ENCODE measurements around the gene ARCN1.
A peak's percentile ranks its signal among the peaks of the same experiment; 100 is the strongest.
"Not testable (repeated sequence)": the region's sequence is repeated elsewhere in the genome, so short reads cannot be mapped to it uniquely, and the experiment has no call there.

Gene ARCN1

DNA sequence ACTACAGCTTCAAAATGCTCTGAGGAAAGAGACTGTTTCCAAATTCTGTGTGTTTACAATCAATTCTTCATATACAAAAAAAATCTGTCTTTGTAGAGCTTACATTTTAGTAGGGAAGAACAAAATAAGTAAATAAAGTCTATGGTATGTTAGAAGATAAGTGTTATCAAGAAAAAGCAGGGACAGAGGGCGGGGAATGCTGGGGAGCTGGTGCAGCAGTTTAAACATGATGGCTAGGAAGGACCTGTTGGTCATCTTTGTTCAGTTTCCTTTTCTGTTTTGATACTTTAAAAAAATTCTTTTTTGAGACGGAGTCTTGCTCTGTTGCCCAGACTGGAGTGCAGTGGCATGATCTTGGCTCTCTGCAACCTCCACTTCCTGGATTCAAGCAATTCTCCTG, 25.1 kb upstream of the ARCN1 start:
- no peak for DNase-seq (ENCODE audit: insufficient read length)
- no peak for TF ChIP-seq POLR2AphosphoS5 (IDR thresholded peaks at IDR 0.05; ENCODE audit: low read depth, low read length)
- no peak for TF ChIP-seq POLR2A (IDR thresholded peaks at IDR 0.05; ENCODE audit: low read depth, low read length)
- TF ChIP-seq TAF1 (IDR thresholded peaks at IDR 0.05; ENCODE audit: borderline replicate concordance, low read depth, low read length) = no peak
- no peak for FAIRE-seq

DNA sequence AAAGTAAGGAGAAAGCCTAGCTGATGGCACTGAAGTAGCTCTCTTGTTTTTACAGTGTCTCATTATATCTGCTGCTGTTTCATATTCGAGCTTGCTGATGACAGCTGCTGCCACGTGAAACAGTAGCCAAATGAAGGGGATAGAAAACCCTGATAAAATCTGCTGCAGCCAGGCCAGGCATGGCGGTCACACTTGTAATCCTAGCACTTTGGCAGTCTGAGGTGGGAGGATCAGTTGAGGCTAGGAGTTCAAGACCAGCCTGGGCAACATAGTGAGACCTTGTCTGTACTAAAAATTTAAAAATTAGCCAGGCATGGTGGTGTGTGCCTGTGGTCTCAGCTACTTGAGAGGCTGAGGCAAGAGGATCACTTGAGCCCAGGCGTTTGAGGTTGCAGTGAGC, 19.9 kb upstream of the ARCN1 start:
- TF ChIP-seq POLR2AphosphoS5 (IDR thresholded peaks at IDR 0.05; ENCODE audit: low read depth, low read length) = no peak
- no peak for TF ChIP-seq POLR2A (IDR thresholded peaks at IDR 0.05; ENCODE audit: low read depth, low read length)
- TF ChIP-seq TAF1 (IDR thresholded peaks at IDR 0.05; ENCODE audit: borderline replicate concordance, low read depth, low read length) = no peak
- no peak for DNase-seq (ENCODE audit: insufficient read length)
- FAIRE-seq = no peak

- TF ChIP-seq POLR2AphosphoS5 (IDR thresholded peaks at IDR 0.05; ENCODE audit: low read depth, low read length) (no peak), TAF1 (IDR thresholded peaks at IDR 0.05; ENCODE audit: borderline replicate concordance, low read depth, low read length) (no peak), POLR2A (IDR thresholded peaks at IDR 0.05; ENCODE audit: low read depth, low read length) (no peak)
- no peak for FAIRE-seq
- DNase-seq (ENCODE audit: insufficient read length) = no peak
These were observed 11.4 kb upstream of the ARCN1 start for GRCh38 chr11:118560806-118561205.

GRCh38 chr11:118565051-118565450, 7.2 kb upstream of the ARCN1 start:
- no peak for DNase-seq (ENCODE audit: insufficient read length)
- TF ChIP-seq TAF1 (IDR thresholded peaks at IDR 0.05; ENCODE audit: borderline replicate concordance, low read depth, low read length) (no peak), POLR2A (IDR thresholded peaks at IDR 0.05; ENCODE audit: low read depth, low read length) (no peak), POLR2AphosphoS5 (IDR thresholded peaks at IDR 0.05; ENCODE audit: low read depth, low read length) (no peak)
- FAIRE-seq = no peak

DNA sequence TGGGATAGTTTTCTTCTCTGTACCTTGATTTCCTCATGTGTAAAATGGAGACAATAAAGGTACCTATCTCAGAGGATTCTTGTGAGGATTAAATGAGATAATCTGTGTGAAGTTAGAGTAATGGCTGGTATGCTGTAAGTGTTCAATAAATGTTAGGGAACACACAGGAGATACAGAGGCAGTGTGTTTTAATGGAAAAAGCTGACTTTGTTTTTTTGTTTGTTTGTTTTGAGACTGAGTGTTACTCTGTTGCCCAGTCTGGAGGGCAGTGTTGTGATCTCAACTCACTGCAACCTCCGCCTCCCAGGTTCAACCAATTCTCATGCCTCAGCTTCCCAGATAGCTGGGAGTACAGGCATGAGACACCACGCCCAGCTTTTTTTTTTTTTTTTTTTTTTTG, 2.5 kb upstream of the ARCN1 start:
- no peak for TF ChIP-seq TAF1 (IDR thresholded peaks at IDR 0.05; ENCODE audit: borderline replicate concordance, low read depth, low read length)
- TF ChIP-seq POLR2AphosphoS5 (IDR thresholded peaks at IDR 0.05; ENCODE audit: low read depth, low read length) = no peak
- no peak for TF ChIP-seq POLR2A (IDR thresholded peaks at IDR 0.05; ENCODE audit: low read depth, low read length)
- no peak for DNase-seq (ENCODE audit: insufficient read length)
- no peak for FAIRE-seq

DNA sequence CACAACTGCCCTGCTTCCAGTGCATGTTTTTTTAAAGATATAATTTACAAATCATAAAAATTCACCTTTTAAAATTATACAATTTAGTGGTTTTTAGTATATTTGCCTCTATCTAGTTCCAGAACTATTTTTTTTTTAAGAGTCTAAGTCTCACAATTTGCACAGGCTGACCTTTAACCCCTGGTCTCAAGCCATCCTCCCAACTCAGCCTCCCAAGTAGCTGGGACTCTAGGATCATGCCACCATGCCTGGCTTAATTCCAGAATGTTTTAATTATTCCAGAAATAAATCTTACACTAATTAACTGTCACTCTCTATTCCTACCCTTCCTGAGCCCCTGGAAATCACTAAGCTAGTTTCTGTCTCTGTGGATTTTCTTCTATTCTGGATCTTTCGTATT, 1.4 kb upstream of the ARCN1 start:
- FAIRE-seq = no peak
- no peak for DNase-seq (ENCODE audit: insufficient read length)
- TF ChIP-seq TAF1 (IDR thresholded peaks at IDR 0.05; ENCODE audit: borderline replicate concordance, low read depth, low read length) (no peak), POLR2AphosphoS5 (IDR thresholded peaks at IDR 0.05; ENCODE audit: low read depth, low read length) (no peak), POLR2A (IDR thresholded peaks at IDR 0.05; ENCODE audit: low read depth, low read length) (no peak)

GRCh38 chr11:118571701-118572060, 528 bp upstream of the ARCN1 start:
- DNase-seq (ENCODE audit: insufficient read length); FAIRE-seq: not testable (repeated sequence)

GRCh38 chr11:118572981-118573550, 857 bp downstream of the ARCN1 start:
- FAIRE-seq (peak; percentile 84), DNase-seq (ENCODE audit: insufficient read length) (no peak)
- TF ChIP-seq TAF1 (IDR thresholded peaks at IDR 0.05; ENCODE audit: borderline replicate concordance, low read depth, low read length) = no peak
- TF ChIP-seq POLR2AphosphoS5 (IDR thresholded peaks at IDR 0.05; ENCODE audit: low read depth, low read length) = peak; percentile 18; the same call in 1 of the 2 replicates

GRCh38 chr11:118574636-118575035, 2.4 kb downstream of the ARCN1 start:
- TF ChIP-seq TAF1 (IDR thresholded peaks at IDR 0.05; ENCODE audit: borderline replicate concordance, low read depth, low read length) = no peak
- DNase-seq (ENCODE audit: insufficient read length) (no peak), FAIRE-seq (no peak)

GRCh38 chr11:118577995-118578394, 5.8 kb downstream of the ARCN1 start:
- FAIRE-seq; DNase-seq (ENCODE audit: insufficient read length): not testable (repeated sequence)

- TF ChIP-seq POLR2A (IDR thresholded peaks at IDR 0.05; ENCODE audit: low read depth, low read length) (no peak), TAF1 (IDR thresholded peaks at IDR 0.05; ENCODE audit: borderline replicate concordance, low read depth, low read length) (no peak), POLR2AphosphoS5 (IDR thresholded peaks at IDR 0.05; ENCODE audit: low read depth, low read length) (no peak)
- DNase-seq (ENCODE audit: insufficient read length) (no peak), FAIRE-seq (no peak)
These were observed 8.8 kb downstream of the ARCN1 start for GRCh38 chr11:118581057-118581456.

DNA sequence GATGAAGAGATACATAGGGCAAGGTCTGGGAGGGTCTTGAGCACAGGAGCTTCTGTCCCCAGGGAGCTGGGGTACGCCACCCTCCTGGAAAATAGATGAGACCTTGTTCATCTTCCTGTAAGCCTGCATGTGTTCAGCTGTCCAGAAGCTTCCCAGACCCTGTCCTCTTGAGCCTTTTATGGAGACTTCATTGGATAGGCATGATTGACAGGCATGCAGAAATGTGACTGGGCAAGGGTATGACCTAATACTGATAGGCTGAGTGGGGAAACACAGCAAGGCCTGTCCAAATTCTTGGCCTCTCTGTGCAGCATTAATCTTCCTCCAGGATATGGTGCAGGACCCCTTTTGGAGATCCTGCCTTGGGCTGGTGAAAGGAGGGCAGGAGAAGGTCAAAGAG, 15.7 kb downstream of the ARCN1 start:
- DNase-seq (ENCODE audit: insufficient read length) (no peak), FAIRE-seq (no peak)
- TF ChIP-seq TAF1 (IDR thresholded peaks at IDR 0.05; ENCODE audit: borderline replicate concordance, low read depth, low read length) = no peak
- TF ChIP-seq POLR2AphosphoS5 (IDR thresholded peaks at IDR 0.05; ENCODE audit: low read depth, low read length) = no peak
- no peak for TF ChIP-seq POLR2A (IDR thresholded peaks at IDR 0.05; ENCODE audit: low read depth, low read length)

DNA sequence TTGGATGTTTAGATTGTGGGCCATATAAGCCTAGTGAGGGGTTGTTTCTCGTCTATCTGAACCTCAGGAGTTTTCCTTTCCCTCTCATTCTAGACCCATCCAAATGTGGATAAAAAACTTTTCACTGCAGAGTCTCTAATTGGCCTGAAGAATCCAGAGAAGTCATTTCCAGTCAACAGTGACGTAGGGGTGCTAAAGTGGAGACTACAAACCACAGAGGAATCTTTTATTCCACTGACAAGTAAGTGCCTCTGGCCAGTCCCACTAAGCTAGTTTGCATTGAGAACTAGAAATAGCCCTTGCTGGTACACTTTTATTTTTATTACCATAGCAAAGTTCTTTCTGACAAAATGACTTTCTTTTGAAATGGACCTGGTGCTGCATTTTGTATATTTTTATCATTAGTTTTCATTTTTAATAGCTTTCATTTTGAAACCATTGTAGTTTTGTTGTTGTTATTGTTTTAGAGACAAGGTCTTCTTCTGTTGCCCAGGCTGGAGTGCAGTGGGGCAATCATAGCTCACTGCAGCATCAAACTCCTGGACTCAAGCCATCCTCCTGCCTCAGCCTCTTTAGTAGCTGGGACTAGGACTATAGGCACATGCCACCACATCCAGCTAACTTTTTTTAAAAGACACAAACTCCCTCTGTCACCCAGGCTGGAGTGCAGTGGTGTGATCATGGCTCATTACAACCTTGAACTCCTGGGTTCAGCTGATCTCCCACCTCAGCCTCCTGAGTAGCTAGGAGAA, 20.6 kb downstream of the ARCN1 start:
- DNase-seq (ENCODE audit: insufficient read length) (no peak), FAIRE-seq (no peak)

DNA sequence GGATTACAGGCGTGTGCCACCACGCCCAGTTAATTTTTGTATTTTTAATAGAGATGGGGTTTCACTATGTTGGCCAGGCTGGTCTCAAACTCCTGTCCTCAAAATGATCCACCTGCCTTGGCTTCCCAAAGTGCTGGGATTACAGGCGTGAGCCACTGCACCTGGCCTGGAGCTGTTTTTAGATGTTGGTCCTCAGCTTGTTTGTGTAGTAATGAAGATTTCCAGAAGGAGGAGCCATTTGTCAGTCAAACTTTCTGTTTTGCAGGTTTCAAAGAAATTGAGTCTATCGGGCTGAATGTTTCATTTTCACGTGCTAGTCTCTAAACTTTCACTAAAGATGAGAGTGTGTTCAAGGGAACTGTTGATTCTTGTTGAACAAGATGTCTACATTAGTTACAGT, 22.8 kb downstream of the ARCN1 start:
- peak; percentile 74 for FAIRE-seq
- not testable (repeated sequence) for DNase-seq (ENCODE audit: insufficient read length)

More for the DNA sequence above, 20.6 kb downstream of the ARCN1 start:
- TF ChIP-seq POLR2AphosphoS5 (IDR thresholded peaks at IDR 0.05; ENCODE audit: low read depth, low read length) = no peak
- TF ChIP-seq POLR2A (IDR thresholded peaks at IDR 0.05; ENCODE audit: low read depth, low read length) = no peak
- TF ChIP-seq TAF1 (IDR thresholded peaks at IDR 0.05; ENCODE audit: borderline replicate concordance, low read depth, low read length) = no peak
